ENCODE measurements around the gene ZNF83.

- TF ChIP-seq CTCF (IDR thresholded peaks at IDR 0.05; ENCODE audit: poor library complexity, severe bottlenecking) = no peak
- TF ChIP-seq REST (IDR thresholded peaks at IDR 0.05; ENCODE audit: borderline replicate concordance) = no peak
Observed at GRCh38 chr19:52658595-52658994, 20.4 kb upstream of the ZNF83 start.

All from neural cell (in vitro differentiated cells).